Embryonic facial prominence (tissue), 1 donor: ENCODE data around the gene NDUFB2.
"Not testable (repeated sequence)": the region's sequence is repeated elsewhere in the genome, so short reads cannot be mapped to it uniquely, and the experiment has no call there.

ENCODE experiments used
- DNase-seq: peaks from one replicate; pipeline ENCODE4 v3.0.0-alpha.2; 2016; ENCODE audit errors: extremely low spot score

NDUFB2 gene

DNA sequence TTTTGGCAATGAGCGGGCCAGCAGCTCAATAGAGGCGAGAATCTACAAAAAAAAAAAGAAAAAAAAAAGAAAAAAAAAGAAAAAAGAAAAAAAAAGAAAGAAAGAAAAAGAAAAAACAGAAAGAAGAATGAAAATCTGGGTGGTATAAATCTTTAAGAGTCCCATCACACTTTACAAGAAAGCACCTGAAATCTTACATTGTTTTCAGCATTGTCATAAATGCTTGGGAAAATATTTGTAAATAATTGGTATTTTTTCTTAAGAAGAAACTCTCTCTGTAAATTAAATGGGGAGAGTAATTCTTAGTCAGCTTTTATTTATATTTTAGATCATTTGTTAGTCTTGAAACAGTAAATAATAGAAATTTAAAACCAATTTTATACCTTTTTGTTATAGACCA lies 38.2 kb downstream of the NDUFB2 start:
- DNase-seq, result no peak

DNA sequence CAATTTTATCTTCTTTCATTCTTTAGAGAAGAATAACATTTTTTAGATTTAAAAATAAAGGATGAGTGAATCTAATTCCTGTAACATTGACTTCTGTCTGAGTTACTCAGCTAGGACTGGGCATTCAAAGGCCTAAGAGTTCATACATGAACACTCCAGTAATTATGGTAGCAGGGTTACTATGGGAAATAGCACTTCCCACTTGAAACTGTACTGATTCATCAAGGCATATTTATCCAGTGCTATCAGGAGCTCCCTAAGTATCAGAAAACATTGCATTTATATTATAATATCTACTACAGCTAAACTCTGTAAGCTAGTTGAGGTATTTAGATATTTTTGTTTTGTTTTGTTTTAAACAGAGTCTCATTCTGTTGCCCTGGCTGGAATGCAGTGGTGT lies 41.8 kb downstream of the NDUFB2 start:
- no peak for DNase-seq

GRCh38 chr7:140743255-140743654 lies 46.7 kb downstream of the NDUFB2 start:
- not testable (repeated sequence) for DNase-seq

- DNase-seq, result no peak
These were observed 47.5 kb downstream of the NDUFB2 start for GRCh38 chr7:140744005-140744404.

DNA sequence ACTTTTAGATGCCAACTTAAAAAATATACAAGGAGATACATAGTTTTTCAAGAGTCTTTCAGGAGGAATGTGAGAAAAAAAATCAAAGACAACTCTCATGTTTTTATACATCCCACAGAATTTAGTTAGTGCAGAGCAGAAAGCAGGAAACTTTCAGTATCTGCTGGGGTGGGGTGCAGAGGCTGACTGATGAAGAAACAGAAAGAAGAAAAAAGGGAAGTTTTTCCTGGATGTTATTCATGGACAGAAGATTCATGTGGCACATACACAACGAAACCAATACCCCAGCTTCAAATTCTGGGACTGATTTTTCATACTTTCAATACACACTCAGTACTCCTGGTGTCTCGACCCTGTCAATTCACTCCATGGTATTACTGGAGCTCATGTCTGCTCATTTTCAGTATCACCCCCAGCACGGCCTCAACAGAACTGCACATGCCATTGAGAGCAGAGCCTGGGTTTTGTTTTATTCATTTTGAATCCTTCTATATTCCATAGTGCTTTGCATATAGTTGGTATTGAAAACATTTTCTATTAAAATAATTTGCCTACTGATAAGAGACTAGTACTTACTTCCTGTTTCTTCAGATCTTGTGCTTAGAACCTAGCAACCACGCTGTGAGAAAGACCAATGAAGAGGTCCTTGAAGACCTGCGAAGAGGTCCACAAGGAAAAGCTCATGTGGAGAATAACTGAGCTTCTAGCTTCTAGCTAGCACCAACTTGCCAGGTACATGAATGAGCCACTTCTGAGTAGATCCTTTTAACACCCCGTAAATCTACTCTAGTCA lies 49.0 kb downstream of the NDUFB2 start:
- no peak for DNase-seq

DNA sequence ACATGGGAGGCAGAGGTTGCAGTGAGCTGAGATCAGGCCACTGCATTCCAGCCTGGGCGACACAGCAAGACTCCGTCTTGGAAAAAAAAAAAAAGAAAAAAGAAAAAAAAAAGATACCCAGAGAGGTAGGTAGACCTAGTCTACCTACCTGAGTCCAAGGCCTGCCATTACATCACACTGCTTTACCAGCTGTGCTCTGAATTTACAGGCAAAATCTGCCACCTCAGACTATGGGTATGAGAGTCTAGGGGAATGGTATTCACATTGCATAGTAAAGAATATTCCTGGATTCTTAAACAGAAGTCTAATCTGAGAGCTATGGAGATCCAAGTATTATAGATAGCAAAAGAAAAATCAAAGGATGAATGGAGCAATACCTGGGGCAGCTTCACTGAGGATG lies 50.2 kb downstream of the NDUFB2 start:
- DNase-seq, result no peak

DNA sequence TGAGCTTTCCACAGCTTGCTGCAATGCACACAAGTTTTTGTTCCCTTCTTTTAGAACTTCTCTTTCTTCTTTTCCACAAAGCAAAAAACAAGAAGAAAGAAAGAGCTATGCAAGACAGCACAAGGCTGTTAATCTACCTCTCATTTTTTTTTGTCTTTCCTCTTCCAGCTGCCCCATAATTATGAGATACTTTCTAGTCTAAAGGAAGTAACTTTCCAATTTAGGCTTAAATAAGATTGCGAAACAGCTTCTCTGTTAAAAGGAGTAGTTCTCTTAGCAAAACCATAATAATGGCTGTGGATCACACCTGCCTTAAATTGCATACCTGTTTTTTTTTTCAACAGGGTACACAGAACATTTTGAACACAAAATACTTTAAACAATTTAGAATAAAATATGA lies 56.0 kb downstream of the NDUFB2 start:
- no peak for DNase-seq

GRCh38 chr7:140754506-140754905 lies 58.0 kb downstream of the NDUFB2 start:
- no peak for DNase-seq
